Activated CD8-positive, alpha-beta memory T cell treated with anti-CD3 and anti-CD28 coated beads for 4 hours (primary cell): ENCODE measurements around the gene CENPF.
"Not testable (repeated sequence)": the region's sequence is repeated elsewhere in the genome, so short reads cannot be mapped to it uniquely, and the experiment has no call there.

ENCODE experiments used
- DNase-seq, 2 donors: peaks; one replicate each; pipeline ENCODE4 v3.0.0-alpha.2; 2020; ENCODE audit warnings: low read depth in 2 of 2

Gene CENPF

DNA sequence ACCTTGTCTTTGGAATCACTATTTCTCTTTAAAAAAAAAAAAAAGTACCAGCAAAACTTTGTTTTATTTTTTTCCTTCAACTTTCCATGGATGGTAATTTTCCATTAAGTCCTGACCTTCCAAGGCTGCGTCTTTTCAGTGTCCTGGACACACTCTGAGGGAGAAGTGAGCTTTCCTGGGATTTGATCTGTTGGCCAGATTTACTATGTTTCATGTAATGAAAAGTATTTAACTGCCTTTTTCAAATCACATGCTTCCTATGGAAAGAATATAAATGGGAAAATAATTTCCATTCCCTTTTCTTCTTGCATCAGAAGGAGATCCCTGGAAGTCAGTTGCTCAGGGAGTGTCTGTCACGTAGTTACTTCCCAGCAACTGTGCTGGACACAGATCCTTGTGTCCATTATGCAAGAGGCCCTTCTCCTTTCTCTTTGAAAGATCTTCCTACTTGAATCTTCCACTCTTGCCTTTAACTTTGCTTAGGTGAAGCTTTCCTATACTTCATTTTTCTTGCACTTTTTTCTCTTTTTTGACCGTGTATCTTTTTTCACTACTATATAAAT, 59.3 kb downstream of the CENPF start:
- no peak for DNase-seq

DNA sequence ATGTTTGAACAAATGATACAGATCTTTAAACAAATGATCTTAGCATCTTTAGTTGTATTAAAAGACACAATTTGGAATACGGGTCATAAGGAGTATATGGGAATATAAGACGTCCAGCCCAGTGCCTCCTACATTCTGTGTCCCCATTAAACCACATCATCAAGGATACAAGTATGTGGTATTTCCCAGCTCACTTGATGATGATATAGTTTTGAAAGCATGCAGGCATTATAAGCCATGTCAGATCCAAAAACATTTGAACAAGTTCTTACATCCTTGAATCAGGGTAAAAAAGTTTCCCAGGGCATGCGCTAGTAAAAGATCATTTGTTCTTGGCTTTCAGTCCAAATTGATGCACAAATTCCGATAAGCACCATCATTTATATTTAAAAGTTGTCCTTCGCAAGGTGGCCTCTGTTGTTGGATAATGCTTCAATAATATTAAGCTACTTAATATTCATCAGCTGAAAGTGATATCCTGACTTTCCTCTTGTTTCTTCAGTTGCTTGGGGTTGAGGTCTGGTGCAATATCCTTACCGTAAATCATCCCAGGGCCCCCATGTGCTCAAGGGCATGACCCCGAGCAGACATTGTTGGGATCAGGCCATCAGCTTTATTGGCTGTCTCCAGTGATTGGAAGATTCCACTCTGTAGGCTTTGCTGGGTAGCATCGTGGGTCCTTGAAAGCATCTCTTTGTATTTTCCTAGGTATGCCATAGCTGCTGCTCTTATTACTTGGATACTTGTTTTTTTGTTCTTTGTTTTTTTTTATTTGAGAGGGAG, 61.8 kb downstream of the CENPF start:
- DNase-seq: no peak

DNA sequence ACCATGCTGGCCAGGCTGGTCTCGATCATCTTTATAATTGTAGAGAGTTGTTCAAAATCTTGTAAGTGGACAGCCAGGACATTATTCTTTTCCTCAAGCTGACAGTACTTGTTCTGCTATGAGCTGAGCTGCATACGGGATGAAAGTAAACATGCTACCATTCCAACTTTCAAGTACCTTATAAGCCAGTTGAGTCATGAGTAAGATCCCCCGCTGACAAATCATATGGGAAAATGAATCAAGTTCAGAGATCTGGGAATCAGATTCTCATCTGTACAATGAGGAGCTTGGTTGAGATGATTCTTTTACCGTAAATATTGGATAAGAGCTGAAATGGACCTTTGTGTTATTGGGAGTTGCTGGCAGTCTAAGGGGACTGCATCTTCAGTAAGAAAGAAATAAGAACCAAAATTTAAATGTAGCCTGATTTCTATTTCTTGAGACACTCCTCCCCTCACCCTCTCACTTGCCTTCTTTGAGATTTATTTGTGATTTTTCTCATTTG, 62.7 kb downstream of the CENPF start:
- no peak for DNase-seq

DNA sequence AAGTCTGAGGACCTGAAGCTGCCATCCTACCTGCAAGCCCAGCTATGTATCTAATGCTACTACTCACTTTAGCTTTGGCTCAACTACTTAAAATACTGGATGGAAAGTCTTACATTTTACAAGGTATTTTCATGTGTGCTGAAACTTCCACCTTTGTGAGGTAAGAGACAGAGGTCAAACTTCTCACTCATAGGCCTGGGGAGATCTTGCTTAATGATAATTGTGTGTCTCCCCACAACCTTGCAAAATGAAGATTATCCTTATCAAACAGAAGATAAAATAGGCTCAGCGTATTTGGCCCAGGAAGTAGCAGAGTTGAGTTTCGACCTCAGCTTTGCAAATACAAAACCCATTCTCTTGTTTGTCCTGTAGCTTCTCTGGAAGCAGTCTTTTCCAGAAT, 63.7 kb downstream of the CENPF start:
- DNase-seq: no peak

DNA sequence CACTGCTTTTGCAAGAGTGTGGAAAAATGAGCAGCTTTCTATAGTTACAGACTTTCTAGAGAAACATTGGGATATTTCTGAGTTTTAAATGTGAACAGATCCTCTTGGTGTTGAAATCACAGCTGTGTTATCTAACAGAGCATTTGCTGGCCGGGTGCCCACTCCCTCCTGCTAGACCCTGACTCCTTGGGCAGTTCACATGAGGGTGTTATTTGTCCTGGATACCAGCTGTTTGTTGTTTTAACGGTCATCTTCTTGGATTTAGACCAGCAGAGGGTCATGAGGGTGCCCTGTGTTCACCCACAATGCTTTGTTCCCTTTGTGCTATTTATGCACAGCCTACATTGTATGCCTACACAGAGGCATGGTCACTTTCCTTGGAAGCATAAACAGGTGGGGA, 67.1 kb downstream of the CENPF start:
- DNase-seq: no peak

DNA sequence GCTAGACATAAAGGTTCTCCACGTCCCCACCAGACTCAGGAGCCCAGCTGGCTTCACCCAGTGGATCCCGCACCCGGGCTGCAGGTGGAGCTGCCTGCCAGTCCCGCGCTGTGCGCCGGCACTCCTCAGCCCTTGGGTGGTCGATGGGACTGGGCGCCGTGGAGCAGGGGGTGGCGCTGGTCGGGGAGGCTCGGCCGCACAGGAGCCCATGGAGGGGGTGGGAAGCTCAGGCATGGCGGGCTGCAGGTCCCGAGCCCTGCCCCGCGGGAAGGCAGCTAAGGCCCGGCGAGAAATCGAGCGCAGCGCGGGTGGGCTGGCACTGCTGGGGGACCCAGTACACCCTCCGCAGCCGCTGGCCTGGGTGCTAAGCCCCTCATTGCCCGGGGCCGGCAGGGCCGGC, 70.0 kb downstream of the CENPF start:
- not testable (repeated sequence) for DNase-seq

DNA sequence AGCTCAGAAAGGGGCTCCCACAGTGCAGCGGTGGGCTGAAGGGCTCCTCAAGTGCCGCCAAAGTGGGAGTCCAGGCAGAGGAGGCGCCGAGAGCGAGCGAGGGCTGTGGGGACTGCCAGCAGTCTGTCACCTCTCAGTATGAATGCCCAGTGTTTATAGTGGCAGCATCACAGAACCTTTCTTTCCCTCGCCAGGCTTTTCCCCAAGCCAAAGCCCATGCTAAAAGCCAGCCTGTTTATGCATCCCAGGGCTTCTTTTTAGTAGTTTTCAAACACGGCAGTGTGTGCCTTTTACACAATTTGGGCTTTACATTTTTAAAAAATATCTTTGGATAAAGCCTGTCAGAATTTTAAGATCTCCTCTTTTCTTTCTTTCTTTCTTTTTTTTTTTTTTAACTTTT, 70.6 kb downstream of the CENPF start:
- no peak for DNase-seq

DNA sequence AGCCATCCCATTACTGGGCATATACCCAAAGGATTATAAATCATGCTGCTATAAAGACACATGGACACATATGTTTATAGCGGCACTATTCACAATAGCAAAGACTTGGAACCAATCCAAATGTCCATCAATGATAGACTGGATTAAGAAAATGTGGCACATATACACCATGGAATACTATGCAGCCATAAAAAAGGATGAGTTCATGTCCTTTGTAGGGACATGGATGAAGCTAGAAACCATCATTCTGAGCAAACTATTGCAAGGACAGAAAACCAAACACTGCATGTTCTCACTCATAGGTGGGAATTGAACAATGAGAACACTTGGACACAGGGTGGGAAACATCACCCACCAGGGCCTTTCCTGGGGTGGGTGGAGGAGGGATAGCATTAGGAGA, 72.5 kb downstream of the CENPF start:
- not testable (repeated sequence) for DNase-seq

DNA sequence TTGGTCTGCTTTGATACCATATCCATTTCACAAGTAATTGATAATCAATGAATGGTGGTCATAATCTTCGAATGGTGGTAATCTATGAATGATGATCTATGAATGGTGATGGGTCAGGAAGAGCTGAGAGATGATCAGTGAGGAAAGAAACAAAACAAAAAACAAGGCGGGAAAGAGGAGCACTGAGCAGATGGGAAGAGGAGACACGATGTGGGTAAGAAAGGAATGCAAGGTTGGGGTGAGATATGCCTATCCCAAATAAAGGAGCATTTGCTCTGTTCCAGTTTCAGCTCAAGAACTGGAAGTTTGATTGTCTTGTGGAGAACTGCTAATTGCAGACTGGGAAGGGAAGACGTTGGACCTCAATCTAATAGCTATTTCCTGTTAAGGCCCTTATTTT, 73.8 kb downstream of the CENPF start:
- DNase-seq: no peak

DNA sequence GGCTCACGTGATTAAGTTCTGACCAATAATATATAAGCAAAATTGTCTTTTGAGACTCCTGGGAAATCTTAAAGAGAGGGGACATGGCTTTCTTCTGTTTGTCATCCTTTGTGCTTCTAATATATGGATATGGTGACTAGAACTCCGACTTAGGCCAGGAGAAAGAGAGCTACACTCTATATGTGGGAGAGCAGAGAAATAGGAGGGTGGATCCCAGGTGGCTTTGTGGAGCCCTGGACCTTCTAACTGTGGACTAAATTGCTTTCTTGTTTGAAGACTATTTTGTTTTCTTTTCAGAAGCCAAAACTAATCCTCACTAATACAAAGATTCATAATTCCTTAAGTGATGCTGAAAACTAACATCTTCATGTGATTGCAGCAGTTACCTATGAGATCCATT, 75.0 kb downstream of the CENPF start:
- no peak for DNase-seq

DNA sequence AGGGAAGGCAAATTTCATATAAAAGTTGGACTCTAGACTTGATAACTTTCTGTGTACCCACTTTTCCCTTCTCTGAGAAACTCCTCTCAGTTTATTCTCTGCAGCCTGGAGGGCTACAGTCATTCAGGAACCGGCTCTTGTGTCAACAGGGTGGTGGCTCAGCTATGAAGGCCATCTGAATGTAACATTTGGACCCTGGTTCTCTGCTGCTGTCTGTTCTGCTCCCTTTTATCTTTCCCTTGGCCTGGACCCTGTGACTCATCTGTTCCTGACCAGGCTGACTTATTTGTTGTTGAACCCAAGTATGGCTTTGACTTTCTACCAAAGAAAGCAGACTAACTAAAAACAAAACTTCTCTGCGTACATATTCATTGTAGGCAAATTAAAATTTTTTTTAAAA, 75.4 kb downstream of the CENPF start:
- DNase-seq: no peak

DNA sequence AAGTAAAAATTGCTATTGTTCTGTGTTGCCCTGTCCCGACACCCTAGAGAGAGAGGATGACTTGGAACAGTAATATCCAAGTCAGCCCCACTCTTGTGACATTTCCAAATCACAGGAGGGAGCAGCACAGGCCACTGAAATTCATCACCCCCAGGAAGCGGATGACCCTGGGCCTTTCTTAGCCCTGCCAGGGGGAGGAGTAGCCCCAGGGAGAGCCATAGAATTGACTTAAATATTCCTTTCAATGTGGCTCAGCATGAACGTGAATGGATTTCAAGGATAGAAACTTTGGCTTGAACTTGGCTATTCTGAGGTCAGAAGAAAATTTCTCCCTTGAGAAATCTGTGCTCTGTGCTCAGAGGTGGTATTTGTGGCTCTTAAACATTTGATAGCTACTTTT, 80.6 kb downstream of the CENPF start:
- DNase-seq: no peak

DNA sequence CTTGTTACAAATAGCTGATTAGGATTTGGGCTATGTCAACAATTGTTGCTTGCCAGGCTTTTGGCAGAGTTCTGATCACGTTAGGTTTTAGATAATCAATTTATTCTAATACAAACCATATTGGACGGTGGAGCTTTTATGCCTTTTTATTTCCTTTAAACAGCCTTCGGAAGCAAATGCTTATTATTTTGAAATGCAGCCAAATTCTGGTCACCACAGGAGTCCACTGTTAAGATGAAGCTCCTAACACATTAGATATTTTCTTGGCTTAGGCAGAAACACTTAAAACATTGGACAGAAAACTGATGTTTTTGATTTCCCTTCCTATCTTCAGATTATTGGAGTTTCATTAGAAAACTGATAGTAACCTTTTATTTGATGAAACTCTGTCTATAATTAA, 82.9 kb downstream of the CENPF start:
- DNase-seq: no peak

DNA sequence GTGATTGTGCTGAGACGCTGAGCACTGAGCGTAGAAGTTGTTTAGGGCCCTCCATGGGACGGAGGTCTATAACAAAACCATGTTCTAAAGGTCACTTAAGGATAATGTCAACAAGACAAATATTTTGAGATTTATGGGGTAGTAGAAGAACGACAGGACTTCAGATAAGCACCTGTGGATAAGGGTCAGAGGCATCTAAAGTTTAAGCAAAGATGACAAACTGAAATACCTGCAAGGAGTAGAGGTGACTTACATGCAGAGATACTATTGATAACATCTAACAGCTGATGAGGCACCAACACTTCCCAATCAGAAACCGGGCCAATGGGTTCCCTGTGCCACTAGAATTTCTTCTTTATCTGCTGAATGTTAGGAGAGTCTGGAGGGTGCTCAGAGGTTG, 83.5 kb downstream of the CENPF start:
- no peak for DNase-seq

DNA sequence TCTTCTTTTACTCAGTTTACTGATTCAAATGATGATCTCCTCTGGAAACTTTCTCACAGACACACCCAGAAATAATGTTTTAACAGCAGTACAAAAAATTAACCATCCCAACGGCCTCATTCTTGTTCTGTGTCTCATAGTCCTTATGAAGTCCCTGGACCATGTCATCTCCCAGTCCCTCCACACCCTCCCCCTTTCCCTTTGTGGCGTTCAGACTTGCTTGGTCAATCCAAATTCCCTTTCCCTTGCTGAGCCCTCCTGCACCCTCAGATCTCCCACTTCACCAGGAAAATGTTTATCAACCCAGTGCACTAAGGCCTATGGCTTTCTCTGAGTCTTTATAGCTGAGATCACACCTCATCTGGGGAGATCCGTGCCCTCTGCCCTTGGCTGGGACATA, 85.9 kb downstream of the CENPF start:
- no peak for DNase-seq

DNA sequence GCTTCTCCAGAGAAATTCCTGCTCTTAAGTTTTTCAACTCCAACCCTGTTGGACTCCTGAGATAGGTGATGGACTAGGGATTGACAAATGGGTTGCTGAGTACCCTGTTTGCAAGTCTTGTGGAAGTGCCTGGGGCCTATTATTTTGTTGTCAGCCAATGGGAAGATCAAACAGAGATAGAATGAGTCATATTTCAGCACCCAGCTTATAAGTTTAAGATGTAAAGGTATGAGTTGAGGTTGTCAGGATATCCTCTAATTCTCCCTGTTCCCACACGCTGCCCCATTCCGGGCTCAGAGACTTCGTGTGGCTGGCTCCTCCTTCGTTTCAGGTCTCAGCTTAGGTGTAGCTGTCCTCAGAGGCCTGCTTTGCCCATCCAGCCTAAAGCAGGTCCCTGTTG, 91.8 kb downstream of the CENPF start:
- no peak for DNase-seq

DNA sequence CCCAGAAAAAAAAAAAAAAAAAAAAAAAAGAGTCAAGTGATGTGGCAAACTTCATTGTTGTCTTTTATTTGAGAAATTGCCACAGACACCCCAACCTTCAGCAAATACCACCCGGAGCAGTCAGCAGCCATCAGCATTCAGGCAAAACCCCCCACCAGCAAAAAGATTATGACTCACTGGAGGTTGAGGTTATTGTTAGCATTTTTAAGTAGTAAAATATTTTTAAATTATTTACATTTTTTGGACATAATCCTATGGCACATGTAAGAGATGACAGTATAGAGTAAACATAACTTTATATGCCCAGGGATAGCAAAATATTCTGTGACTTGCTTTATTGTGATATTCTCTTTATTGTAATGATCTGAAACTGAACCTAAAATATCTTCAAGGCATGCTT, 95.6 kb downstream of the CENPF start:
- no peak for DNase-seq

DNA sequence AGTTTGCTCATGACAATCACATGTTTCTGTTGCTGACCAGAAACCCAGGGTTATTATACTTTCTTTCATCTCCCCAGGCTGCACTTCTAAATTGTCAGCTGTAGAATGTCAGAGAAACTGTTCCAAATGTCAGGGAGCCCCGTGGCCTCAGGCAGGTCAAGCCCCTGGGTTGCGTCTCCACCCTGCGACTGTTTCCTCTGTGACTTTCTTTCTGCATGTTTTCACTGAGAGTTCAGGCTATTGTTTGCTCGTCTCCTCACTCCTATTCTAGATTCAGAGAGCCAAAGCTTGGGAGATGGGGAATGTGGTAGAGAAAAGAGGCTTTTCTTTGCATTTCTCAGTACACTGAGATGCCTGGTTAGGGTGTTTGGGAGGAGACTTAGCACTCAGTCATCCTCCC, 97.4 kb downstream of the CENPF start:
- no peak for DNase-seq

DNA sequence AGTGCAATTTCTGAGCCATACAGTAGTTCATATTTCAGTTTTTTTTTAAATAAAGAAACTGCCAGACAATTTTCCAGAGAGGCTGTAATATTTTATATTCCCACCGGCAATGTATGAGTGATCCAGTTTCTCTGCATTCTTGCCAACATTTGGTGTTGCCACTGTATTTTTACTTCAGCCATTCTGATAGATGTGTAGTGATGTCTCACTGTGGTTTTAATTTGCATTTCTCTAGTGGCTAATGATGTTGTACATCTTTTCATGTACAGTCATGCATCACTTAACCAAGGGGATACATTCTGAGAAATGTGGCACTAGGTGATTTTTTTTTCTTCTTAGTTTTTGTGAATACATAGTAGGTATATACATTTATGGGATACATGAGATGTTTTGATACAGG, 99.6 kb downstream of the CENPF start:
- DNase-seq: no peak

DNA sequence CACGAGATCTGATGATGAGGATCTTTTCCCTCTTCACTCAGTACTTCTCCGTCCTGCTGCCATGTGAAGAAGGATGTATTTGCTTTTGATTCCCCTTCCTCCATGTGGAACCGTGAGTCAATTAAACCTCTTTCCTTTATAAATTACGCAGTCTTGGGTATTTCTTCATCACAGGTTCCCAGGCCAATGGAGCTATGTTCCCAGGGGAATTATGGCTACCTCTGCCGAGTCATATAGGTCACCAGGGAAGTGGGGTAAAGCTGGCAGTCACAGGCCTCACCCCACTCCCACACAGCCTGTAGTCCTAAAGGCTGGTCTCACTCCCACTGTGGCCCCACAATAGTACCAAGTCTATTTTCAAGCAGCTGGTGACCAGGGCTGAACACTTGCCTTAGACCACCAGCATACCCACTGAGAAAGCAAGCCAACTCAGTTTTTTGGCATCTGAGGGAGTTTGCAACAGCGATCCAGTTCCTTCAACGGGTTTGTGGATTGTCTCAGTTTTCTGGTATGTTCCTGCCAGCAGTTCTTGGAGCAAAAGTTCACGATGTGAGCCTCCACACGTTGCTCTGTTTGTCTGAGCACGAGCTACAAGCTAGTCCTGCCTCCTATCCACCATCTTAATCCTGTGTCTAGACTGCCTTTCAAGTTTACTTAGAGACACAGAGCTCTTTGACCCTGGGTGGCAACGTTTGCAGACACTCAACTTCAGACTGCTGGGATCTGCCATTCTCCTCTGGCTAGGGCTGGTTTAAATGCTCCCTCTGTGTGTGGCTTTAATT, 104.5 kb downstream of the CENPF start:
- no peak for DNase-seq

DNA sequence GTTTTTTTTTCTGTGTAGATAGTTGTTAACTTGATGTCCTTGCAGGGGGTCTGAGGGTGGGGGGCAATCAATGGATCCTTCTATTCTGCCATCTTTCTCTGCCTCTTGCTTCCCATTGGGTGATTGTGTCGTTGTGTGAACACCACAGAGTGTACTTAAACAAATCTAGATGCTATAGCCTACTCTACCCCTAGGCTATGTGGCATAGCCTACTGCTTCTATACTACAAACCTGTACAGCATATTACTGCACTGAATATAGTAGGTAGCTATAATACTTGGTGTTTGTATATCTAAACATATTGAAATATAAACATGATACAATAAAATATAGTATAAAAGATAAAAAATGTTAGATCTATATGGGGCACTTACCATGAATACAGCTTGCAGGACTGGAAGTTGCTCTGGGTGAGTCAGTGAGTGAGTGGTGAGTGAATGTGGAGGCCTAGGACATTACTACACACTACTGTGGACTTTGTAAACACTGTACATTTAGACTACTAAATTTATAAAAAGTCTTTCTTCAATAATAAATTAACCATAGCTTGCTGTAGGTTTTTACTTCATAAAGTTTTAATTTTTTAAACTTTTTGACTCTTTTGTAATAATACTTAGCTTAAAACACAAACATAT, 105.4 kb downstream of the CENPF start:
- no peak for DNase-seq

DNA sequence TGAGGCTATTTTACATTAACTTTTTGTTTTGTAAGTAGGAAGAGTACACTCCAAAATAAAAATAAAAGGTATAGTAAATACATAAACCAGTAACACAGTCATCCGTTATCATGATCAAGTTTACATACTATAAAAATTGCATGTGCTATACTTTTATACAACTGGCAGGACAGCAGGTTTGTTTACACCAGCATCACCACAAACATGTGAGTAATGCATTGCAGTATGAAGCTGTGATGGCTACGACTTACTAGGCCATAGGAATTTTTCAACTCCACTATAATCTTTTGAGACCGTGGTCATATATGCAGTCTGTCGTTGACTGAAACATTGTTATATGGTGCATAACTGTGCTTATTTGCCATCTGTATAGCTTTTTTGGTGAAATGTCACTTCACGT, 106.2 kb downstream of the CENPF start:
- no peak for DNase-seq
